ENCODE results near the gene UNCX.

DNA sequence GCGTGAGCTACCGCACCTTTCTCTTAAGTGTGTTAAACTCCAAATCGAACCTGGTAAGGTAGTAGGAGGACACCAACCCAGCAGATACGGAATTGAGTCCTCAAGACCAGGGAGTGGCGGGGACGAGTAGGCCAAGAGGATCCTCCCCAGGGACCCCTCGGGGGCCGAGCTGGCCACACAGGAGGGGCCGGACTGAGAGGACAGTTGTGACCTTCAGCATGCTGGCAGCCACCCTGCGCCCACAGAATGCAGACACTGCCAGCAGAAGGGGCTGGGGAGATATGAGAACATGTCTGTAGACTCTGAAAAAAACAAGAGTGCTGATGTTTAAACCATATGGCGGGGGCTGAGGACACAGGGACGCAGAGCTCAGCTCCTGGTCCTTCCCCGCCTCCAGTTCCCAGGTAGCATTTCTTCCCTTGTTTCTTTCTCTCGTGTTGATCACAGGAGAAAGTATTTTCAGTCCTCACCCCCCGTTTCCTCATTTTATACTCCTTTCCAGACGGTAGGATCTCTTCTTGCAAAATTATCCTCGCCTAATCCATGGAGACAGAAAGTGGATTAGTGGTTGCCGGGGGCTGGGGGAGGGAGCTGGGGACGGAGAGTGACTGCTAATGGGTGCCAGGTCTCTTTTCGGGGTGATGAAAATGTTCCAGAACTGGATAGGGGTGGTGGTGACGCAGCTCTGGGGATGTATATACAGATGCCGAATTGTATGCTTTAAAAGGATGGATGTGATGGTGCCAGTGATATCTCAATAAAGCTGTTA lies 11.5 kb upstream of the UNCX start:
- TF ChIP-seq POLR2A (IDR thresholded peaks at IDR 0.05) = no peak
- TF ChIP-seq, protein P1, sequence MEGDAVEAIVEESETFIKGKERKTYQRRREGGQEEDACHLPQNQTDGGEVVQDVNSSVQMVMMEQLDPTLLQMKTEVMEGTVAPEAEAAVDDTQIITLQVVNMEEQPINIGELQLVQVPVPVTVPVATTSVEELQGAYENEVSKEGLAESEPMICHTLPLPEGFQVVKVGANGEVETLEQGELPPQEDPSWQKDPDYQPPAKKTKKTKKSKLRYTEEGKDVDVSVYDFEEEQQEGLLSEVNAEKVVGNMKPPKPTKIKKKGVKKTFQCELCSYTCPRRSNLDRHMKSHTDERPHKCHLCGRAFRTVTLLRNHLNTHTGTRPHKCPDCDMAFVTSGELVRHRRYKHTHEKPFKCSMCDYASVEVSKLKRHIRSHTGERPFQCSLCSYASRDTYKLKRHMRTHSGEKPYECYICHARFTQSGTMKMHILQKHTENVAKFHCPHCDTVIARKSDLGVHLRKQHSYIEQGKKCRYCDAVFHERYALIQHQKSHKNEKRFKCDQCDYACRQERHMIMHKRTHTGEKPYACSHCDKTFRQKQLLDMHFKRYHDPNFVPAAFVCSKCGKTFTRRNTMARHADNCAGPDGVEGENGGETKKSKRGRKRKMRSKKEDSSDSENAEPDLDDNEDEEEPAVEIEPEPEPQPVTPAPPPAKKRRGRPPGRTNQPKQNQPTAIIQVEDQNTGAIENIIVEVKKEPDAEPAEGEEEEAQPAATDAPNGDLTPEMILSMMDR (IDR thresholded peaks at IDR 0.05) = no peak
